Measurements from ENCODE around the gene BCAS3. TPM values are rescaled to one million over a fixed set of nuclear protein-coding genes. Genes with fewer than 3 reads are reported as not detected.

BCAS3 gene
- total RNA-seq, 2 experiments from 2014 or later: 13.4 to 14.5 TPM

GRCh38 chr17:61380217-61380835, 702.7 kb downstream of the BCAS3 start:
- ChIA-PET CTCF (ENCODE audit: unreplicated experiment) (no interaction called here), POLR2A (no interaction called here)
- no peaks in the 10 kb centered on the region for H3K79me2 ChIP-seq (ENCODE audit: insufficient read depth, low read depth, low read length)
- no peaks in the 10 kb centered on the region for H3K36me3 ChIP-seq (ENCODE audit: insufficient read depth, low read length)
- BruUV-seq (replicated peaks): no TSS peak
- TF ChIP-seq EZH2phosphoT487 (IDR thresholded peaks at IDR 0.05; ENCODE audit: borderline replicate concordance, low read depth, low read length): no peak
- TF ChIP-seq CTCF (conservative IDR thresholded peaks at IDR 0.05; ENCODE audit: low read length): no peak
- no peak for DNase-seq (ENCODE audit: low spot score)
- intact Hi-C loops (cut with micrococcal nuclease; ENCODE audit: unreplicated experiment): no loop called here
- H3K4me2 ChIP-seq (ENCODE audit: low read length): no peak overlapping the region
- H4K20me1 ChIP-seq (ENCODE audit: insufficient read depth, low read length): no peaks in the 10 kb centered on the region
- no peak overlapping the region for H2AFZ ChIP-seq (ENCODE audit: low read length)
- H3K9me3 ChIP-seq (ENCODE audit: low read length): no peaks in the 10 kb centered on the region
- H3K9me2 ChIP-seq (ENCODE audit: insufficient read depth, low read length): no peaks in the 10 kb centered on the region
- H3K4me3 ChIP-seq (ENCODE audit: low read depth, low read length, poor library complexity, severe bottlenecking): no peak overlapping the region
- H3K4me1 ChIP-seq (ENCODE audit: insufficient read depth, low read length, poor library complexity, severe bottlenecking): no peaks in the 10 kb centered on the region
- H3K27ac ChIP-seq (ENCODE audit: low read depth, low read length, poor library complexity, severe bottlenecking): no peak overlapping the region

- no peak for TF ChIP-seq CTCF (conservative IDR thresholded peaks at IDR 0.05; ENCODE audit: low read length)
- TF ChIP-seq EZH2phosphoT487 (IDR thresholded peaks at IDR 0.05; ENCODE audit: borderline replicate concordance, low read depth, low read length): no peak
- Histone ChIP-seq H3K9me2 (ENCODE audit: insufficient read depth, low read length) (no peaks in the 10 kb centered on the region), H2AFZ (ENCODE audit: low read length) (no peak overlapping the region)
These were observed 703.3 kb downstream of the BCAS3 start for GRCh38 chr17:61380836-61381525.

GRCh38 chr17:61381537-61381936, 703.9 kb downstream of the BCAS3 start:
- no peak for DNase-seq (ENCODE audit: low spot score)
- Histone ChIP-seq H3K27ac (ENCODE audit: low read depth, low read length, poor library complexity, severe bottlenecking) (no peak overlapping the region), H2AFZ (ENCODE audit: low read length) (no peak overlapping the region), H3K4me2 (ENCODE audit: low read length) (no peak overlapping the region), H3K9me3 (ENCODE audit: low read length) (no peaks in the 10 kb centered on the region), H3K4me1 (ENCODE audit: insufficient read depth, low read length, poor library complexity, severe bottlenecking) (no peaks in the 10 kb centered on the region), H3K9me2 (ENCODE audit: insufficient read depth, low read length) (no peaks in the 10 kb centered on the region), H4K20me1 (ENCODE audit: insufficient read depth, low read length) (no peaks in the 10 kb centered on the region), H3K4me3 (ENCODE audit: low read depth, low read length, poor library complexity, severe bottlenecking) (no peak overlapping the region), H3K36me3 (ENCODE audit: insufficient read depth, low read length) (no peaks in the 10 kb centered on the region), H3K79me2 (ENCODE audit: insufficient read depth, low read depth, low read length) (no peaks in the 10 kb centered on the region)
- ChIA-PET CTCF (ENCODE audit: unreplicated experiment) (no interaction called here), POLR2A (no interaction called here)
- BruUV-seq (replicated peaks): no TSS peak
- intact Hi-C loops (cut with micrococcal nuclease; ENCODE audit: unreplicated experiment): no loop called here
- no peak for TF ChIP-seq EZH2phosphoT487 (IDR thresholded peaks at IDR 0.05; ENCODE audit: borderline replicate concordance, low read depth, low read length)
- TF ChIP-seq CTCF (conservative IDR thresholded peaks at IDR 0.05; ENCODE audit: low read length): no peak

More at GRCh38 chr17:61380836-61381525, 703.3 kb downstream of the BCAS3 start:
- no peaks in the 10 kb centered on the region for H3K79me2 ChIP-seq (ENCODE audit: insufficient read depth, low read depth, low read length)
- intact Hi-C loops (cut with micrococcal nuclease; ENCODE audit: unreplicated experiment): no loop called here
- no TSS peak for BruUV-seq (replicated peaks)
- no peak overlapping the region for H3K27ac ChIP-seq (ENCODE audit: low read depth, low read length, poor library complexity, severe bottlenecking)
- no peak for DNase-seq (ENCODE audit: low spot score)
- POLR2A ChIA-PET: no interaction called here
- H3K4me1 ChIP-seq (ENCODE audit: insufficient read depth, low read length, poor library complexity, severe bottlenecking): no peaks in the 10 kb centered on the region
- no peak overlapping the region for H3K4me2 ChIP-seq (ENCODE audit: low read length)
- H3K4me3 ChIP-seq (ENCODE audit: low read depth, low read length, poor library complexity, severe bottlenecking): no peak overlapping the region
- H3K36me3 ChIP-seq (ENCODE audit: insufficient read depth, low read length): no peaks in the 10 kb centered on the region
- CTCF ChIA-PET (ENCODE audit: unreplicated experiment): no interaction called here
- H3K9me3 ChIP-seq (ENCODE audit: low read length): no peaks in the 10 kb centered on the region
- H4K20me1 ChIP-seq (ENCODE audit: insufficient read depth, low read length): no peaks in the 10 kb centered on the region
